ENCODE measurements around the gene FAM181A.

Gene FAM181A

DNA sequence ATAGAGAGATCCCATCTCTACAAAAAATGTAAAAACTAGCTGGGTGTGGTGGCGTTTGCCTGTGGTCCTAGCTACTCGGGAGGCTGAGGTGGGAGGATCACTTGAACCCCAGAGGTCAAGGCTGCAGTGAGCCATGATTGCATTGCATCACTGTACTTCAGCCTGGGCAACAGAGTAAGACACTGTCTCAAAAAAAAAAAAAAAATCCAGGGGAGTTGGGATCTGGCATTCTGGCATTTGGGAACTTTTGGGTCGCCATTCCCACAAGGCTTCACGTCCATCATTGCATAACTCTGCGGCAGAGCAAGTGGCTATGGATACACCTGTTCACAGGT lies 34.7 kb upstream of the FAM181A start:
- TF ChIP-seq, protein P1, sequence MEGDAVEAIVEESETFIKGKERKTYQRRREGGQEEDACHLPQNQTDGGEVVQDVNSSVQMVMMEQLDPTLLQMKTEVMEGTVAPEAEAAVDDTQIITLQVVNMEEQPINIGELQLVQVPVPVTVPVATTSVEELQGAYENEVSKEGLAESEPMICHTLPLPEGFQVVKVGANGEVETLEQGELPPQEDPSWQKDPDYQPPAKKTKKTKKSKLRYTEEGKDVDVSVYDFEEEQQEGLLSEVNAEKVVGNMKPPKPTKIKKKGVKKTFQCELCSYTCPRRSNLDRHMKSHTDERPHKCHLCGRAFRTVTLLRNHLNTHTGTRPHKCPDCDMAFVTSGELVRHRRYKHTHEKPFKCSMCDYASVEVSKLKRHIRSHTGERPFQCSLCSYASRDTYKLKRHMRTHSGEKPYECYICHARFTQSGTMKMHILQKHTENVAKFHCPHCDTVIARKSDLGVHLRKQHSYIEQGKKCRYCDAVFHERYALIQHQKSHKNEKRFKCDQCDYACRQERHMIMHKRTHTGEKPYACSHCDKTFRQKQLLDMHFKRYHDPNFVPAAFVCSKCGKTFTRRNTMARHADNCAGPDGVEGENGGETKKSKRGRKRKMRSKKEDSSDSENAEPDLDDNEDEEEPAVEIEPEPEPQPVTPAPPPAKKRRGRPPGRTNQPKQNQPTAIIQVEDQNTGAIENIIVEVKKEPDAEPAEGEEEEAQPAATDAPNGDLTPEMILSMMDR (IDR thresholded peaks at IDR 0.05; ENCODE audit: borderline replicate concordance, extremely low read depth, low read length, poor library complexity, severe bottlenecking) = no peak
- no peak for TF ChIP-seq EZH2 (IDR thresholded peaks at IDR 0.05; ENCODE audit: borderline replicate concordance, low read depth, low read length, severe bottlenecking)
- Histone ChIP-seq H3K27me3 (ENCODE audit: insufficient read depth, low read length, poor library complexity) (peaks cover 10% of the 10 kb centered on the region), H3K9me3 (ENCODE audit: insufficient read depth, low read length, severe bottlenecking) (no peaks in the 10 kb centered on the region), H3K4me3 (ENCODE audit: low read depth in 1 of 2, low read length in 2 of 2) (no peak overlapping the region), H3K27ac (ENCODE audit: low read length) (no peak overlapping the region), H3K79me2 (ENCODE audit: insufficient read depth, low read length) (no peaks in the 10 kb centered on the region), H2AFZ (ENCODE audit: low read depth, low read length) (no peak overlapping the region), H3K4me1 (ENCODE audit: insufficient read depth, low read length) (no peaks in the 10 kb centered on the region), H4K20me1 (ENCODE audit: insufficient read depth, low read length) (no peaks in the 10 kb centered on the region), H3K4me2 (ENCODE audit: insufficient read depth, low read length) (no peak overlapping the region), H3K36me3 (ENCODE audit: insufficient read depth, low read length) (no peaks in the 10 kb centered on the region), H3K9ac (ENCODE audit: low read depth, low read length) (no peak overlapping the region)
- ATAC-seq (ENCODE audit: insufficient read depth, low read depth) (no peak), DNase-seq (no peak)

DNA sequence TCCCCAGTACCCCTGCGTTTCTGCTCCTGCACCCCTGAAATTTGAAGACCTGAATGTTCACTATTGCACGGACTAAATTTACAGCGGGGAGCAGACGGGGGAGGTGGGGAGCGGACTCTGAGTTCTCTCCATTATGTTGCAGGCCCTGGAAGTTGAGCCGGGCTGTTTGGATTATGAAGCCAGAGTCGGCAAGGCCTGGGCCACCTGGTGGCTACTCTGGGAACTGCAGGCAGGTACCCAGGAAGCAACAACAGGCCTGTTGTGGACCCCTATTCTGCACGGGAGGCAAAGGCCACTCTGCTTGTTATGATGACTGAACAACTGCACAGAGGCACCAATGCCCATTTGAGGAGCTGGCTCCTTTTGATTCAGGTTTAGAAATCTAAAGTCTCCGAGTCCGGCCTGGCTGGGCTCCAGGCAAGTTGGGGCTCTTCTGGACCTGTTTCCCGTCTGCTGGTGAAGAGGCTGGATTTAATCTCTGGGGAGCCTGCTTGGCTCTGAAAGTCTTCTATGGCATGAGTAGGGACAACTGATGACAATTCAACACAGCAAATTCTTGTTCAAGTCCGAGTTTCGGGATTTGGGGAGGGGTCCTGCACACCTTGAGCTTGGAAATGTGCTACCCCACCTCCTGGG lies 34.1 kb upstream of the FAM181A start:
- Histone ChIP-seq H2AFZ (ENCODE audit: low read depth, low read length) (no peak overlapping the region), H3K4me1 (ENCODE audit: insufficient read depth, low read length) (no peaks in the 10 kb centered on the region), H3K27me3 (ENCODE audit: insufficient read depth, low read length, poor library complexity) (peaks cover 10% of the 10 kb centered on the region), H4K20me1 (ENCODE audit: insufficient read depth, low read length) (no peaks in the 10 kb centered on the region), H3K36me3 (ENCODE audit: insufficient read depth, low read length) (no peaks in the 10 kb centered on the region), H3K9me3 (ENCODE audit: insufficient read depth, low read length, severe bottlenecking) (no peaks in the 10 kb centered on the region), H3K4me2 (ENCODE audit: insufficient read depth, low read length) (no peak overlapping the region), H3K79me2 (ENCODE audit: insufficient read depth, low read length) (no peaks in the 10 kb centered on the region), H3K9ac (ENCODE audit: low read depth, low read length) (no peak overlapping the region), H3K4me3 (ENCODE audit: low read depth in 1 of 2, low read length in 2 of 2) (no peak overlapping the region), H3K27ac (ENCODE audit: low read length) (no peak overlapping the region)
- ATAC-seq (ENCODE audit: insufficient read depth, low read depth) = peak; percentile 81
- peak; percentile 69 for DNase-seq
- no peak for TF ChIP-seq EZH2 (IDR thresholded peaks at IDR 0.05; ENCODE audit: borderline replicate concordance, low read depth, low read length, severe bottlenecking)
- TF ChIP-seq, protein P1 (IDR thresholded peaks at IDR 0.05; ENCODE audit: borderline replicate concordance, extremely low read depth, low read length, poor library complexity, severe bottlenecking) = peak; percentile 97

DNA sequence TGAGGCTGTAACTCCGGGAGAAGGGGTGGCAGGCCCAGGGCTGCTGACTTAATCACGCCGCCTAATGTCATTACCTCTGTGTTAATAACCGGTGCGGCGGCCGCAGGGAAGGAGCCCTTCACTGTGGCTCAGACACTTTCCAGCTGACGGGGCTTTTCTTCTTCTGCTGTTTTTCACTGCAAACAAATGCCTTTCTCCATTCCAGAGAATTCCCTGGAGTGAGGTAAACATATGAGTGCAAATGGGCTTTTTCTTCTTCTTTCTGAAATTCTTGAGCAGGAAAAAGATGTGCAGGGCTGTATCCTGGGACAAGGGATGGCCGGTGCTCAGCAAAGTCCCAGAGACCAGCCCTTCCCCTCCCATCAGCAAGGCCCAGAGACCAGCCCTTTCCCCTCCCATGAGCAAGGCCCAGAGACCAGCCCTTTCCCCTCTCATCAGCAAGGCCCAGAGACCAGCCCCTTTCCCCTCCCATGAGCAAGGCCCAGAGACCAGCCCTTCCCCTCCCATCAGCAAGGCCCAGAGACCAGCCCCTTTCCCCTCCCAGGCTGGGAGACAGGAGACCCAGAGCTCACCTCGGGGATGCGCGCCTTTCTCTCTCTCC lies 33.4 kb upstream of the FAM181A start:
- TF ChIP-seq EZH2 (IDR thresholded peaks at IDR 0.05; ENCODE audit: borderline replicate concordance, low read depth, low read length, severe bottlenecking) = no peak
- no peaks in the 10 kb centered on the region for H3K4me1 ChIP-seq (ENCODE audit: insufficient read depth, low read length)
- ATAC-seq (ENCODE audit: insufficient read depth, low read depth) = no peak

DNA sequence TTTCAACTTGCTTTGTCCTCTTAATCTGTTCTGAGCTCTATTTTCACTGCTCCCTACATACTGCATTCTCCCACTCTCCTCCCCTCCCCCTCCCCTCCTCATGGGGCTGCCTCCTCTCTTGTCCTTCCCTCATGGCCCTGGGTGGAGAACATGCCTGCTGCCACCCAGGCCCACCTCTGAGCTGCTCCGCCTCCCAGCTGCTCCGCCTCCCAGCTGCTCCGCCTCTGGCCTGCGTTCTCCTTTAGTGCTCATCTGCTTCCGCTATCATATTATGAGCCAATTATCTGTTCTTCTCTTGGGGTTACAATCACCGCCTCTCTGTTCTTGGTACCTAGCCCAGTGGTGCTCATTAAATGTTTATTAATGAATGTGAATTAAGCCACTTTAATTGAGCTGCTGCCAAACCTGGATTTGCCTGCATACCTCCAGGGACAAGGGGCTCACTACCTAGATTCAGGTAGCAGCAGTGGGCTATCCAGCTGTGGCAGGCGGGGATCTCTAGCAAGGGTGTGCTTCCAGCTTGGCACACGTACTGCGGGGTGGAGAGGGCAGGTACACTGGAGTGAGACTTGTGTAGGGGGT lies 32.0 kb upstream of the FAM181A start:
- no peak overlapping the region for H2AFZ ChIP-seq (ENCODE audit: low read depth, low read length)
- no peak overlapping the region for H3K9ac ChIP-seq (ENCODE audit: low read depth, low read length)
- H3K27ac ChIP-seq (ENCODE audit: low read length) = no peak overlapping the region
- TF ChIP-seq EZH2 (IDR thresholded peaks at IDR 0.05; ENCODE audit: borderline replicate concordance, low read depth, low read length, severe bottlenecking) = no peak
- TF ChIP-seq, protein P1 (IDR thresholded peaks at IDR 0.05; ENCODE audit: borderline replicate concordance, extremely low read depth, low read length, poor library complexity, severe bottlenecking) = no peak
- H3K4me1 ChIP-seq (ENCODE audit: insufficient read depth, low read length) = no peaks in the 10 kb centered on the region
- H3K4me2 ChIP-seq (ENCODE audit: insufficient read depth, low read length) = no peak overlapping the region
- H3K9me3 ChIP-seq (ENCODE audit: insufficient read depth, low read length, severe bottlenecking) = no peaks in the 10 kb centered on the region
- no peak for DNase-seq
- H3K4me3 ChIP-seq (ENCODE audit: low read depth in 1 of 2, low read length in 2 of 2) = no peak overlapping the region
- H3K36me3 ChIP-seq (ENCODE audit: insufficient read depth, low read length) = no peaks in the 10 kb centered on the region
- H3K27me3 ChIP-seq (ENCODE audit: insufficient read depth, low read length, poor library complexity) = peaks cover 6% of the 10 kb centered on the region
- no peaks in the 10 kb centered on the region for H4K20me1 ChIP-seq (ENCODE audit: insufficient read depth, low read length)
- no peak for ATAC-seq (ENCODE audit: insufficient read depth, low read depth)
- no peaks in the 10 kb centered on the region for H3K79me2 ChIP-seq (ENCODE audit: insufficient read depth, low read length)

More for the DNA sequence above, 33.4 kb upstream of the FAM181A start:
- Histone ChIP-seq H3K4me2 (ENCODE audit: insufficient read depth, low read length) (no peak overlapping the region), H3K79me2 (ENCODE audit: insufficient read depth, low read length) (no peaks in the 10 kb centered on the region), H2AFZ (ENCODE audit: low read depth, low read length) (no peak overlapping the region), H3K27ac (ENCODE audit: low read length) (no peak overlapping the region), H3K36me3 (ENCODE audit: insufficient read depth, low read length) (no peaks in the 10 kb centered on the region), H4K20me1 (ENCODE audit: insufficient read depth, low read length) (no peaks in the 10 kb centered on the region), H3K9ac (ENCODE audit: low read depth, low read length) (no peak overlapping the region), H3K4me3 (ENCODE audit: low read depth in 1 of 2, low read length in 2 of 2) (no peak overlapping the region), H3K27me3 (ENCODE audit: insufficient read depth, low read length, poor library complexity) (peaks cover 9% of the 10 kb centered on the region), H3K9me3 (ENCODE audit: insufficient read depth, low read length, severe bottlenecking) (no peaks in the 10 kb centered on the region)
- no peak for DNase-seq

All from DND-41 (cell line).